ENCODE measurements around the gene PRAF2. TPM values are rescaled to one million over a fixed set of nuclear protein-coding genes. Genes with fewer than 3 reads are reported as not detected.

Gene PRAF2
- total and polyA plus RNA-seq, 2 of the 13 experiments (the other 11 are each of a cell fraction or from before 2014, with no cell fraction given), result 0.33 to 2.6 TPM

DNA sequence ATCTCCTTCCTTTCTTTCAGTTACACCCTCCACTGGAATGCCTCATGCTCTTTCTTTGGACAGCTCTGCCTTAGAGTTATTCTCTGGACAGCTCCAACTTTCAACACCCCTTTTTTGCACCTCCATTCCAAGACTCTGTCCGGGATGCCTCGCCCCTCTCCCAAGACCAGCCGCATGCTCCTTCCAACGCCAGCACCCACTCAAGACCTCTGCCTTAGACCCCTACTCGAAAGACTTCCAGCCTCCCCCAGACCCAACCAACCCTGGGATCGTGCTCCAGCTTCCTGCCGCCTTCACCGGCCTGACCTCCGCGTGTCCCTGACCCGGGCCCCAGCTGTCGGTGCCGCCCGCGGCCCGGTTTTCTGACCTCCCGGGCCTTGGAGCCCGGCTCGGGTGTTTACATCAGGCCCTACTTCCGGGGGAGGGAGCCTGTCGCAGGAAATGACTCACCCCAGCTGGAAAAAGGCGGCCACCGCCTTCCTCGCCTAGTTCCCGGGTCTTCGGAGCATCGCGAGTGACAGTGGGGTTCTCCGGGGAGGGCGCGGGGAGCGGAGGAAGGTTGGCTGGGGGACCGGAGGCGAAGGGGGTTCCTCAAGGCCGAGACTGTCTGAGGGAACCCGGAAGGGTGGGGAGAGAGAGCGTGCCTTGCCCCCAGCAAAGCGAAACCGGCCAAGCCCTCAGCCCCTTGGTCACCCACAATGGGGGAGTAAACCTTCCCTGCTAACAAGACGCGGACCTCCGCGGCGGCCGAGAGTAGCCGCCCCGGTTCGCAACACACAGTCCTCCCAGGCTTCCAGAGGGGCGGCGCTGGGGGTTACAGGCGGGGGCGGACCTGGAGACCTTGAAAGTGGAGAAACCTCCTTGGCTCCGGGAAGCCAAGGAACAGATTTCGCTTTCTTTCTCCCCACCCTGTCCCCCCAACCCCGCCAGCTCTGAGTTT is 6.0 kb upstream of the PRAF2 start, which contains the start of gene WDR45 (continued):
- TF ChIP-seq, protein P1, sequence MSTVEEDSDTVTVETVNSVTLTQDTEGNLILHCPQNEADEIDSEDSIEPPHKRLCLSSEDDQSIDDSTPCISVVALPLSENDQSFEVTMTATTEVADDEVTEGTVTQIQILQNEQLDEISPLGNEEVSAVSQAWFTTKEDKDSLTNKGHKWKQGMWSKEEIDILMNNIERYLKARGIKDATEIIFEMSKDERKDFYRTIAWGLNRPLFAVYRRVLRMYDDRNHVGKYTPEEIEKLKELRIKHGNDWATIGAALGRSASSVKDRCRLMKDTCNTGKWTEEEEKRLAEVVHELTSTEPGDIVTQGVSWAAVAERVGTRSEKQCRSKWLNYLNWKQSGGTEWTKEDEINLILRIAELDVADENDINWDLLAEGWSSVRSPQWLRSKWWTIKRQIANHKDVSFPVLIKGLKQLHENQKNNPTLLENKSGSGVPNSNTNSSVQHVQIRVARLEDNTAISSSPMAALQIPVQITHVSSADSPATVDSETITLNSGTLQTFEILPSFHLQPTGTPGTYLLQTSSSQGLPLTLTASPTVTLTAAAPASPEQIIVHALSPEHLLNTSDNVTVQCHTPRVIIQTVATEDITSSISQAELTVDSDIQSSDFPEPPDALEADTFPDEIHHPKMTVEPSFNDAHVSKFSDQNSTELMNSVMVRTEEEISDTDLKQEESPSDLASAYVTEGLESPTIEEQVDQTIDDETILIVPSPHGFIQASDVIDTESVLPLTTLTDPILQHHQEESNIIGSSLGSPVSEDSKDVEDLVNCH (CRISPR knock-in tag; IDR thresholded peaks at IDR 0.05), result no peak
- TF ChIP-seq YY1 (IDR thresholded peaks at IDR 0.05; ENCODE audit: insufficient read depth, insufficient replicate concordance, low read depth, low read length) (no peak), NFIB (CRISPR knock-in tag; IDR thresholded peaks at IDR 0.05; ENCODE audit: borderline replicate concordance) (no peak), ZNF256 (CRISPR knock-in tag; conservative IDR thresholded peaks at IDR 0.05) (no peak), ZBTB7A (CRISPR knock-in tag; IDR thresholded peaks at IDR 0.05) (no peak), PAF1 (CRISPR knock-in tag; IDR thresholded peaks at IDR 0.05) (no peak), HHEX (CRISPR knock-in tag; IDR thresholded peaks at IDR 0.05) (no peak), ATRX (CRISPR knock-in tag; IDR thresholded peaks at IDR 0.05; ENCODE audit: borderline replicate concordance) (no peak)
- TF ChIP-seq, protein P2, sequence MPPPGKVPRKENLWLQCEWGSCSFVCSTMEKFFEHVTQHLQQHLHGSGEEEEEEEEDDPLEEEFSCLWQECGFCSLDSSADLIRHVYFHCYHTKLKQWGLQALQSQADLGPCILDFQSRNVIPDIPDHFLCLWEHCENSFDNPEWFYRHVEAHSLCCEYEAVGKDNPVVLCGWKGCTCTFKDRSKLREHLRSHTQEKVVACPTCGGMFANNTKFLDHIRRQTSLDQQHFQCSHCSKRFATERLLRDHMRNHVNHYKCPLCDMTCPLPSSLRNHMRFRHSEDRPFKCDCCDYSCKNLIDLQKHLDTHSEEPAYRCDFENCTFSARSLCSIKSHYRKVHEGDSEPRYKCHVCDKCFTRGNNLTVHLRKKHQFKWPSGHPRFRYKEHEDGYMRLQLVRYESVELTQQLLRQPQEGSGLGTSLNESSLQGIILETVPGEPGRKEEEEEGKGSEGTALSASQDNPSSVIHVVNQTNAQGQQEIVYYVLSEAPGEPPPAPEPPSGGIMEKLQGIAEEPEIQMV (CRISPR knock-in tag; IDR thresholded peaks at IDR 0.05; ENCODE audit: low read depth), result no peak
- TF ChIP-seq, protein P3, sequence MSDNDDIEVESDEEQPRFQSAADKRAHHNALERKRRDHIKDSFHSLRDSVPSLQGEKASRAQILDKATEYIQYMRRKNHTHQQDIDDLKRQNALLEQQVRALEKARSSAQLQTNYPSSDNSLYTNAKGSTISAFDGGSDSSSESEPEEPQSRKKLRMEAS (IDR thresholded peaks at IDR 0.05), result peak; percentile 74
- TF ChIP-seq, protein P4, sequence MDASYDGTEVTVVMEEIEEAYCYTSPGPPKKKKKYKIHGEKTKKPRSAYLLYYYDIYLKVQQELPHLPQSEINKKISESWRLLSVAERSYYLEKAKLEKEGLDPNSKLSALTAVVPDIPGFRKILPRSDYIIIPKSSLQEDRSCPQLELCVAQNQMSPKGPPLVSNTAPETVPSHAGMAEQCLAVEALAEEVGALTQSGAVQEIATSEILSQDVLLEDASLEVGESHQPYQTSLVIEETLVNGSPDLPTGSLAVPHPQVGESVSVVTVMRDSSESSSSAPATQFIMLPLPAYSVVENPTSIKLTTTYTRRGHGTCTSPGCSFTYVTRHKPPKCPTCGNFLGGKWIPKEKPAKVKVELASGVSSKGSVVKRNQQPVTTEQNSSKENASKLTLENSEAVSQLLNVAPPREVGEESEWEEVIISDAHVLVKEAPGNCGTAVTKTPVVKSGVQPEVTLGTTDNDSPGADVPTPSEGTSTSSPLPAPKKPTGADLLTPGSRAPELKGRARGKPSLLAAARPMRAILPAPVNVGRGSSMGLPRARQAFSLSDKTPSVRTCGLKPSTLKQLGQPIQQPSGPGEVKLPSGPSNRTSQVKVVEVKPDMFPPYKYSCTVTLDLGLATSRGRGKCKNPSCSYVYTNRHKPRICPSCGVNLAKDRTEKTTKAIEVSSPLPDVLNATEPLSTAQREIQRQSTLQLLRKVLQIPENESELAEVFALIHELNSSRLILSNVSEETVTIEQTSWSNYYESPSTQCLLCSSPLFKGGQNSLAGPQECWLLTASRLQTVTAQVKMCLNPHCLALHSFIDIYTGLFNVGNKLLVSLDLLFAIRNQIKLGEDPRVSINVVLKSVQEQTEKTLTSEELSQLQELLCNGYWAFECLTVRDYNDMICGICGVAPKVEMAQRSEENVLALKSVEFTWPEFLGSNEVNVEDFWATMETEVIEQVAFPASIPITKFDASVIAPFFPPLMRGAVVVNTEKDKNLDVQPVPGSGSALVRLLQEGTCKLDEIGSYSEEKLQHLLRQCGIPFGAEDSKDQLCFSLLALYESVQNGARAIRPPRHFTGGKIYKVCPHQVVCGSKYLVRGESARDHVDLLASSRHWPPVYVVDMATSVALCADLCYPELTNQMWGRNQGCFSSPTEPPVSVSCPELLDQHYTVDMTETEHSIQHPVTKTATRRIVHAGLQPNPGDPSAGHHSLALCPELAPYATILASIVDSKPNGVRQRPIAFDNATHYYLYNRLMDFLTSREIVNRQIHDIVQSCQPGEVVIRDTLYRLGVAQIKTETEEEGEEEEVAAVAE (CRISPR knock-in tag; IDR thresholded peaks at IDR 0.05; ENCODE audit: borderline replicate concordance), result no peak
- TF ChIP-seq, protein P5, sequence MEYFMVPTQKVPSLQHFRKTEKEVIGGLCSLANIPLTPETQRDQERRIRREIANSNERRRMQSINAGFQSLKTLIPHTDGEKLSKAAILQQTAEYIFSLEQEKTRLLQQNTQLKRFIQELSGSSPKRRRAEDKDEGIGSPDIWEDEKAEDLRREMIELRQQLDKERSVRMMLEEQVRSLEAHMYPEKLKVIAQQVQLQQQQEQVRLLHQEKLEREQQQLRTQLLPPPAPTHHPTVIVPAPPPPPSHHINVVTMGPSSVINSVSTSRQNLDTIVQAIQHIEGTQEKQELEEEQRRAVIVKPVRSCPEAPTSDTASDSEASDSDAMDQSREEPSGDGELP (IDR thresholded peaks at IDR 0.05; ENCODE audit: borderline replicate concordance, low read depth), result peak; percentile 94; the same call in 1 of the 2 replicates
- TF ChIP-seq, protein P6, sequence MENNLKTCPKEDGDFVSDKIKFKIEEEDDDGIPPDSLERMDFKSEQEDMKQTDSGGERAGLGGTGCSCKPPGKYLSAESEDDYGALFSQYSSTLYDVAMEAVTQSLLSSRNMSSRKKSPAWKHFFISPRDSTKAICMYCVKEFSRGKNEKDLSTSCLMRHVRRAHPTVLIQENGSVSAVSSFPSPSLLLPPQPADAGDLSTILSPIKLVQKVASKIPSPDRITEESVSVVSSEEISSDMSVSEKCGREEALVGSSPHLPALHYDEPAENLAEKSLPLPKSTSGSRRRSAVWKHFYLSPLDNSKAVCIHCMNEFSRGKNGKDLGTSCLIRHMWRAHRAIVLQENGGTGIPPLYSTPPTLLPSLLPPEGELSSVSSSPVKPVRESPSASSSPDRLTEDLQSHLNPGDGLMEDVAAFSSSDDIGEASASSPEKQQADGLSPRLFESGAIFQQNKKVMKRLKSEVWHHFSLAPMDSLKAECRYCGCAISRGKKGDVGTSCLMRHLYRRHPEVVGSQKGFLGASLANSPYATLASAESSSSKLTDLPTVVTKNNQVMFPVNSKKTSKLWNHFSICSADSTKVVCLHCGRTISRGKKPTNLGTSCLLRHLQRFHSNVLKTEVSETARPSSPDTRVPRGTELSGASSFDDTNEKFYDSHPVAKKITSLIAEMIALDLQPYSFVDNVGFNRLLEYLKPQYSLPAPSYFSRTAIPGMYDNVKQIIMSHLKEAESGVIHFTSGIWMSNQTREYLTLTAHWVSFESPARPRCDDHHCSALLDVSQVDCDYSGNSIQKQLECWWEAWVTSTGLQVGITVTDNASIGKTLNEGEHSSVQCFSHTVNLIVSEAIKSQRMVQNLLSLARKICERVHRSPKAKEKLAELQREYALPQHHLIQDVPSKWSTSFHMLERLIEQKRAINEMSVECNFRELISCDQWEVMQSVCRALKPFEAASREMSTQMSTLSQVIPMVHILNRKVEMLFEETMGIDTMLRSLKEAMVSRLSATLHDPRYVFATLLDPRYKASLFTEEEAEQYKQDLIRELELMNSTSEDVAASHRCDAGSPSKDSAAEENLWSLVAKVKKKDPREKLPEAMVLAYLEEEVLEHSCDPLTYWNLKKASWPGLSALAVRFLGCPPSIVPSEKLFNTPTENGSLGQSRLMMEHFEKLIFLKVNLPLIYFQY (CRISPR knock-in tag; IDR thresholded peaks at IDR 0.05; ENCODE audit: borderline replicate concordance), result peak; percentile 98
